RWPE2 (cell line): Measurements from ENCODE around the gene DGKK.

Experiments
- ATAC-seq: fragments of 200-7000 bp; cut with Tn5 transposase; 3 replicates; pipeline ENCODE4 v1.9.1; 2021; ENCODE audit warnings: low read depth
- DNase-seq: peaks from one replicate; pipeline ENCODE4 v3.0.0-alpha.2; 2020; ENCODE audit warnings: low spot score
- H3K27ac ChIP-seq: fragments of 450-650 bp; 2 replicates; pipeline ENCODE4 v1.5.1; 2017; ENCODE audit warnings: mild to moderate bottlenecking; ENCODE audit not compliant: poor library complexity, severe bottlenecking
- H3K27me3 ChIP-seq: fragments of 250-450 bp; sonication (Bioruptor Pico); 2 replicates; pipeline ENCODE4 v1.5.1; 2021; ENCODE audit warnings: mild to moderate bottlenecking, moderate library complexity; ENCODE audit not compliant: insufficient read depth, poor library complexity, severe bottlenecking
- H3K36me3 ChIP-seq: fragments of 250-450 bp; sonication (Bioruptor Pico); 2 replicates; pipeline ENCODE4 v1.5.1; 2020; ENCODE audit warnings: low read depth, mild to moderate bottlenecking, moderate library complexity
- H3K4me1 ChIP-seq: fragments of 250-450 bp; sonication (Bioruptor Pico); 2 replicates; pipeline ENCODE4 v1.5.1; 2021; ENCODE audit warnings: mild to moderate bottlenecking, moderate library complexity; ENCODE audit not compliant: insufficient read depth, poor library complexity, severe bottlenecking
- H3K4me3 ChIP-seq: fragments of 250-450 bp; sonication (Bioruptor Pico); 2 replicates; pipeline ENCODE4 v1.5.1; 2021; ENCODE audit warnings: mild to moderate bottlenecking, moderate library complexity; ENCODE audit not compliant: severe bottlenecking
- H3K9me3 ChIP-seq: fragments of 250-450 bp; sonication (Bioruptor Pico); 2 replicates; pipeline ENCODE4 v1.5.1; 2021; ENCODE audit warnings: mild to moderate bottlenecking, moderate library complexity; ENCODE audit not compliant: severe bottlenecking
- TF ChIP-seq, protein P1 (sequence below): fragments of 450-650 bp; IDR thresholded peaks from one replicate; pipeline ENCODE4 v1.5.1; 2017; ENCODE audit warnings: mild to moderate bottlenecking, moderate library complexity; ENCODE audit not compliant: poor library complexity, severe bottlenecking

The DGKK gene

DNA sequence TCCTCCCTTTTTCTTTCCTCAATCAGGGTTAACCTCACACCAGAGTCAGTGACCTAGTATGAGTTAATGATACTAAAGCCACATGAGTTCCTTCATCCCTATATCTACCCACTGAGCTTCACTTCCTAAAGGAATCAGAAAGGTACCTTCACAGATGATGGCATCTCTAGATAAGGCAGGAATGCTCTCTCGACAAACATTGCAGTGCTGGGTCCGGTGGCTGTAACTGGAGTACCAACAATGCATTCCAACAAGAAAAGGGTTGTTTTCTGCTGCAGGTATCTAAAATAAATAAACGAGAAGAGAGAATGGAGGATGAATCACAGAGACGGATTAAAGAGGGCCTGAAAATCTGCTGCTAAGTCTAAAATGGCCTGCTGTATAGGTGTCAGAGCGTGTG is 66.7 kb downstream of the DGKK start:
- ATAC-seq (no peak), DNase-seq (no peak)
- TF ChIP-seq, protein P1, sequence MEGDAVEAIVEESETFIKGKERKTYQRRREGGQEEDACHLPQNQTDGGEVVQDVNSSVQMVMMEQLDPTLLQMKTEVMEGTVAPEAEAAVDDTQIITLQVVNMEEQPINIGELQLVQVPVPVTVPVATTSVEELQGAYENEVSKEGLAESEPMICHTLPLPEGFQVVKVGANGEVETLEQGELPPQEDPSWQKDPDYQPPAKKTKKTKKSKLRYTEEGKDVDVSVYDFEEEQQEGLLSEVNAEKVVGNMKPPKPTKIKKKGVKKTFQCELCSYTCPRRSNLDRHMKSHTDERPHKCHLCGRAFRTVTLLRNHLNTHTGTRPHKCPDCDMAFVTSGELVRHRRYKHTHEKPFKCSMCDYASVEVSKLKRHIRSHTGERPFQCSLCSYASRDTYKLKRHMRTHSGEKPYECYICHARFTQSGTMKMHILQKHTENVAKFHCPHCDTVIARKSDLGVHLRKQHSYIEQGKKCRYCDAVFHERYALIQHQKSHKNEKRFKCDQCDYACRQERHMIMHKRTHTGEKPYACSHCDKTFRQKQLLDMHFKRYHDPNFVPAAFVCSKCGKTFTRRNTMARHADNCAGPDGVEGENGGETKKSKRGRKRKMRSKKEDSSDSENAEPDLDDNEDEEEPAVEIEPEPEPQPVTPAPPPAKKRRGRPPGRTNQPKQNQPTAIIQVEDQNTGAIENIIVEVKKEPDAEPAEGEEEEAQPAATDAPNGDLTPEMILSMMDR, result no peak
- Histone ChIP-seq H3K4me3 (no peak overlapping the region), H3K27ac (no peak overlapping the region), H3K4me1 (no peaks in the 10 kb centered on the region), H3K27me3 (no peaks in the 10 kb centered on the region), H3K36me3 (no peaks in the 10 kb centered on the region), H3K9me3 (no peaks in the 10 kb centered on the region)

DNA sequence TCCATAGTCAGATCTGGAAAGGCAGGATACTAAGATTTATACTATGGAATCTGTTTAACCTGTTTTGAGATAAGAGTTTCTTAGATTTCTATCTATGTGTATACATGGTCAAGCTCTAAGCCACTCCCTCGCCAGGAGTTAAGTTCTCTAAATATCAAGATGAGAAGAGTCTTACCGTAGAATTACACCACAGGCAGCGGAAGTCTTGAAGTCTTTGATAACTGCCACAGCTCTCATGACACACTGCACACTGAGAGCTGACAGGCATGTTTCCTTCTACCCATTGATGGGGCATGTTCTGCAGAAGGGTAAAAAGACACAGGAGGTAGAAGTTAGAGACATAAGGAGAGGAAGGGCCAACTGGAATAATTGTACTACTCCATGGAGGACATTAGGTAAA is 67.7 kb downstream of the DGKK start:
- H3K27me3 ChIP-seq, result no peaks in the 10 kb centered on the region
- no peak overlapping the region for H3K27ac ChIP-seq

DNA sequence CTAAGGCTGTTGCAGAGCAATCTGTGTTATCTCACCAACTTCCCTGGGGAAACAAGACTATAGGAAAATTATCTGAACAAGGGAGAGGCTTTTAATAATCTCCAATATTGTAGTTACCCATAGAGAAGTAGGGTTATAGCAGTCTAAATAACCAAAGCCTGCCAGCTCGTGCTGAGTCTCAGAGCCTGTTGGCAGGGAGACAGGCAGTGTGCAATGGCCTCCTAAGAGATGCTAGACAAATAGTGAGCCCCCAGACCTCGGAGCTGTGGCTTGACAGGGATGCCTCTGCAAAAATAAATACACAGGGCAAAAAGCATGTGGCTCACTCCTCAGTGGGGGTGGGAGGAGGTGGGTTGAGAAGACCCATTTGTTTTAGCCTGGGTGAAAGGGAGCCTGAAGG is 76.7 kb downstream of the DGKK start:
- Histone ChIP-seq H3K9me3 (no peaks in the 10 kb centered on the region), H3K4me3 (no peak overlapping the region), H3K27me3 (no peaks in the 10 kb centered on the region), H3K36me3 (no peaks in the 10 kb centered on the region), H3K4me1 (no peaks in the 10 kb centered on the region), H3K27ac (no peak overlapping the region)
- no peak for ATAC-seq
- TF ChIP-seq, protein P1, result no peak
- DNase-seq, result no peak

More for the DNA sequence above, 67.7 kb downstream of the DGKK start:
- no peak for ATAC-seq
- Histone ChIP-seq H3K4me1 (no peaks in the 10 kb centered on the region), H3K9me3 (no peaks in the 10 kb centered on the region), H3K36me3 (no peaks in the 10 kb centered on the region), H3K4me3 (no peak overlapping the region)
- DNase-seq, result no peak
- TF ChIP-seq, protein P1, result no peak

DNA sequence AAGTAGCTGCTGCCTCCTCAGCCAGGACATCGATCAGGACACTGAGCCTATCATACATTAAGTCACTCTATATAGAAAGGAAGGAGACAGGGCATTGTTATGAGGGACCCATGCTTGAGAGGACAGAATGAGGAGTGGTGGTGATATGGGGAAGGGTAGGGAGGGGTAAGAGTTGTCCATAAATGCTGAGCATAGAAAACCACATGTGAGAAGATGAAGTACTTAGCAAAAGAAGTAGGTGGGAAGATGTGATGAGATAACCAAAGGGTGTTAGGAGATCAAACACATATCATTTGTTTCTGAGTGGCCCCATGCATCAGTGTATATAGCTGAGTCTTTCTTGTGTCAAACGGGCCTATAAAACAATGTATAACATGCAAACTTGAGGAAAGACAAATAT is 84.1 kb downstream of the DGKK start:
- no peak overlapping the region for H3K27ac ChIP-seq
- no peak overlapping the region for H3K4me3 ChIP-seq
- no peaks in the 10 kb centered on the region for H3K36me3 ChIP-seq
- no peaks in the 10 kb centered on the region for H3K27me3 ChIP-seq
- ATAC-seq (no peak), DNase-seq (no peak)
- H3K4me1 ChIP-seq, result no peaks in the 10 kb centered on the region
- no peaks in the 10 kb centered on the region for H3K9me3 ChIP-seq
- TF ChIP-seq, protein P1, result no peak

DNA sequence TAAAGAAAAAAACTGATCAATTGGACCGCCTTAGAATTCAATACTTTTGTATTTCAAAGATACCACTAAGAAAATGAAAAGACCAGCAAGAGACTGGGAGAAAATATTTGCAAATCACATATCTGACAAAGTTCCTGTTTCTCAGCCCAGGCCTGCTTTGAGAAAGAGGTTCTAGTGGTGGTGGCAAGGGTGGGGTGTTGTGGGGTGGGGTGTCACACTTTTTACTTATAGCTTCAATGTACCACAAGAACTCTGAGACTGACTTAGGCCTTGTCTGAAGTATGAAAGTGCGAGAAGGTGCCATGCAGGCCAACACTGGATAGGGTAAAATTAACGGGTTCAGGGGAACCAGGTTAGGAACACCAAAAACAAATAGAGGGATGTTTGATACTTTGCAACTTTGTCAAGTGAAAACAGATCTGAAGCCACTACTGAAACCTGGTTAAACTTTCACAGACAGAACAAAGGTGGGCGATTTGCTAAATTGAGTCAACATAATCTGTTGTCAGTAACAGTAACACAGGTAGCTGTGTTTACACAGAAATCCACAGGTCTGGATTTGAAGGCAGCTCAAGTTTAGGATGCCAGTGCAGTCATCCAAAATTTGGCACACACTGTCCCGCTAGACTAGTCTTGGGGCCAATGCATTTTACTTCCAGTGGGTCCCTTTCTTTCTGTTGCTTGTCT is 88.8 kb downstream of the DGKK start:
- Histone ChIP-seq H3K27ac (no peak overlapping the region), H3K9me3 (no peaks in the 10 kb centered on the region)
- DNase-seq, result no peak

More for the DNA sequence above, 88.8 kb downstream of the DGKK start:
- Histone ChIP-seq H3K4me1 (no peaks in the 10 kb centered on the region), H3K4me3 (no peak overlapping the region), H3K36me3 (no peaks in the 10 kb centered on the region), H3K27me3 (no peaks in the 10 kb centered on the region)
- TF ChIP-seq, protein P1, result no peak
- no peak for ATAC-seq
